Measurements from ENCODE around the gene DPP6.

DNA sequence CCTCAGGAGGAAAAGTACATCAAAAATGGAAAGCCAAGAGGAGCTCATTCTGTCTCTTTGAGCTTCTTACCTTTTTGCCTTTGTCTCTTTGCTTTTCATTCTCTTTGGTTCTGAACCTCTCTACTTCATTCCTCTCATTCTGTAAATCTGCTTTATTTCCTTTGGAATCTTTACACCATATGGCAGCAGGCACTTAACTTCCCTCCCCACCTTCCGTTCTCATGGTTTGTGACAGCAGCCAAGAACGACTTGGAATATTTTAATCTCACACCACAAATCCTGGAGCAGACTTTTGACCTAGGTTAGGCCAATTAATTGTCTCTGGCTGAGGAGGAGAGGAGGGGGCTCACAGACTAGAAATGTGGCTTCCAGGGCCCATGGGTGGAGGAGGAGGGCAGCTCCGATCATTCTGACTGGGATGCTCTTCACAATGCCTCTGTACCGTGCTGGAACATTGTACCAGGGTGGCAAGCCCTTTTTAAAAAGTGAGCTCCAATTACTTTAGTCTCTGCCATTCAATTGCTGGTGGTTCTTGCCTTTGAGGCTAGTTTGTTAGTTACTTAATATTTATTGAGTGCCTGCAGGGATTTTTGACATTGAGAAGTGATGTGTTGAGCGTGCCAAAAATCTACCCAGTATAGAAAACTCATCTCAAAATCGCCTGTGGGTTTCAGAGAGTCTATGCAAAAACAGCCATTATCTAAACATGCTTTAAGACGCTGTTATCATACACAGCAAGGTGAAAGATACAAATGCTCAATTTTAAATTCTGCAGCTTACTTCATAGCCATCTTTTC is 386.6 kb downstream of the DPP6 start:
- TF ChIP-seq, protein P1, sequence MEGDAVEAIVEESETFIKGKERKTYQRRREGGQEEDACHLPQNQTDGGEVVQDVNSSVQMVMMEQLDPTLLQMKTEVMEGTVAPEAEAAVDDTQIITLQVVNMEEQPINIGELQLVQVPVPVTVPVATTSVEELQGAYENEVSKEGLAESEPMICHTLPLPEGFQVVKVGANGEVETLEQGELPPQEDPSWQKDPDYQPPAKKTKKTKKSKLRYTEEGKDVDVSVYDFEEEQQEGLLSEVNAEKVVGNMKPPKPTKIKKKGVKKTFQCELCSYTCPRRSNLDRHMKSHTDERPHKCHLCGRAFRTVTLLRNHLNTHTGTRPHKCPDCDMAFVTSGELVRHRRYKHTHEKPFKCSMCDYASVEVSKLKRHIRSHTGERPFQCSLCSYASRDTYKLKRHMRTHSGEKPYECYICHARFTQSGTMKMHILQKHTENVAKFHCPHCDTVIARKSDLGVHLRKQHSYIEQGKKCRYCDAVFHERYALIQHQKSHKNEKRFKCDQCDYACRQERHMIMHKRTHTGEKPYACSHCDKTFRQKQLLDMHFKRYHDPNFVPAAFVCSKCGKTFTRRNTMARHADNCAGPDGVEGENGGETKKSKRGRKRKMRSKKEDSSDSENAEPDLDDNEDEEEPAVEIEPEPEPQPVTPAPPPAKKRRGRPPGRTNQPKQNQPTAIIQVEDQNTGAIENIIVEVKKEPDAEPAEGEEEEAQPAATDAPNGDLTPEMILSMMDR (optimal IDR thresholded peaks at IDR 0.05 in 1 of 3, IDR thresholded peaks at IDR 0.05 in 1 of 3, conservative IDR thresholded peaks at IDR 0.05 in 1 of 3; ENCODE audit: extremely low read depth in 1 of 3, insufficient read depth in 2 of 3, low read length in 3 of 3), result no peak
- no peak for TF ChIP-seq EZH2 (IDR thresholded peaks at IDR 0.05; ENCODE audit: low read length)

Data from keratinocyte (primary cell).